Endothelial cell of umbilical vein (primary cell): ENCODE data around the gene TTYH3. TPM values are rescaled to one million over a fixed set of nuclear protein-coding genes. Genes with fewer than 3 reads are reported as not detected.

Source experiments
- BruUV-seq: library from RNA; stranded (reverse); fragments of 400-500 nt; replicated peaks from 2 replicates; lab custom pipeline; 2021; lab: Mats Ljungman, UMichigan
- CTCF ChIA-PET: fragments of 300-600, 350-600 bp; sonication (Branson Sonifier 250); formaldehyde crosslinking; loops from one replicate; lab custom pipeline; 2021; ENCODE audit warnings: antibody characterized with exemption, inconsistent platforms; lab: Charles Lee
- POLR2A ChIA-PET: fragments of 300-600, 350-600 bp; sonication (Branson Sonifier 250); formaldehyde crosslinking; loops from one replicate; lab custom pipeline; 2021; ENCODE audit warnings: antibody characterized with exemption, inconsistent platforms; lab: Charles Lee
- DNase-seq: peaks from one replicate; pipeline ENCODE4 v3.0.0-alpha.2; 2011; ENCODE audit warnings: low read depth, low spot score
- FAIRE-seq: peaks from 2 replicates; lab custom pipeline; 2011; peaks lifted over from hg19 to GRCh38; lab: Jason Lieb, UNC
- H2AFZ ChIP-seq: 2 replicates; pipeline ENCODE4 v1.6.0; 2012; ENCODE audit warnings: low read depth, low read length, control low read depth, inconsistent platforms
- H3K27ac ChIP-seq: 2 replicates; pipeline ENCODE4 v1.5.1; 2011; ENCODE audit warnings: low read depth, mild to moderate bottlenecking, control low read depth, low read length, moderate library complexity; ENCODE audit not compliant: insufficient read depth
- H3K27me3 ChIP-seq, 2 experiments: 2 replicates each; pipeline versions ENCODE4 v1.6.0 to v1.6.1; 2011; ENCODE audit warnings: low read length in 2 of 2, mixed read lengths in 1 of 2; ENCODE audit not compliant: control insufficient read depth in 2 of 2, insufficient read depth in 2 of 2
- H3K36me3 ChIP-seq, 2 experiments: 2 replicates in 1 of 2; 3 replicates in 1 of 2; pipeline ENCODE4 v1.5.1; 2011; ENCODE audit warnings: low read length in 2 of 2, mild to moderate bottlenecking in 1 of 2, moderate library complexity in 1 of 2; ENCODE audit not compliant: control insufficient read depth in 2 of 2, insufficient read depth in 2 of 2; ENCODE audit errors: extremely low read depth in 1 of 2
- H3K4me1 ChIP-seq: 3 replicates; pipeline ENCODE4 v1.5.1; 2011; ENCODE audit warnings: mild to moderate bottlenecking, low read length; ENCODE audit not compliant: control insufficient read depth, insufficient read depth; ENCODE audit errors: extremely low read depth
- H3K4me2 ChIP-seq: 2 replicates; pipeline ENCODE4 v1.6.1; 2011; ENCODE audit warnings: low read length, control low read depth, mixed read lengths; ENCODE audit not compliant: insufficient read depth
- H3K4me3 ChIP-seq, 3 experiments: fragments of 200-600 bp in 1 of 3; sonication (generic), shearing (Covaris generic) in 1 of 3; replicated peaks in 1 of 3; 2 replicates each; pipeline ENCODE4 v1.5.1; 2011 to 2016; ENCODE audit warnings: control low read depth in 3 of 3, low read length in 3 of 3, mild to moderate bottlenecking in 2 of 3, inconsistent platforms in 1 of 3, low read depth in 1 of 3, moderate library complexity in 1 of 3; ENCODE audit not compliant: insufficient read depth in 1 of 3
- H3K79me2 ChIP-seq: 2 replicates; pipeline ENCODE4 v1.6.0; 2012; ENCODE audit warnings: low read length, inconsistent platforms; ENCODE audit not compliant: control insufficient read depth, insufficient read depth
- H3K9ac ChIP-seq: replicated peaks from 2 replicates; pipeline ENCODE3; 2011; ENCODE audit warnings: low read length, control low read depth; ENCODE audit not compliant: insufficient read depth; ENCODE audit errors: extremely low read depth
- H3K9me1 ChIP-seq: replicated peaks from 3 replicates; pipeline ENCODE4 v1.6.0; 2011; ENCODE audit warnings: mild to moderate bottlenecking, low read length; ENCODE audit not compliant: control insufficient read depth, insufficient read depth; ENCODE audit errors: extremely low read depth
- H3K9me3 ChIP-seq: replicated peaks from 2 replicates; pipeline ENCODE4 v1.5.1; 2012; ENCODE audit warnings: low read length, inconsistent platforms; ENCODE audit not compliant: control insufficient read depth, insufficient read depth
- H4K20me1 ChIP-seq: replicated peaks from 2 replicates; pipeline ENCODE3; 2011; ENCODE audit warnings: mild to moderate bottlenecking, low read length; ENCODE audit not compliant: control insufficient read depth, insufficient read depth; ENCODE audit errors: extremely low read depth
- CTCF ChIP-seq, 2 donors: IDR thresholded peaks; 1 replicate in 1 of 2; 2 replicates in 1 of 2; pipeline ENCODE4 v1.5.1; 2011; ENCODE audit warnings: low read length in 2 of 2, mild to moderate bottlenecking in 2 of 2, moderate library complexity in 2 of 2, control low read depth in 1 of 2, inconsistent platforms in 1 of 2, low read depth in 1 of 2; ENCODE audit not compliant: insufficient read depth in 1 of 2; ENCODE audit errors: extremely low read depth in 1 of 2
- GATA2 ChIP-seq: IDR thresholded peaks from 2 replicates; pipeline ENCODE4 v1.7.0; 2011; ENCODE audit warnings: low read depth, mild to moderate bottlenecking, moderate library complexity, mixed read lengths, low read length; ENCODE audit not compliant: insufficient read length, insufficient read depth
- dilution Hi-C: fragments of 300-500 bp; cut with MboI; formaldehyde crosslinking; loops from one replicate; pipeline ENCODE4 v1.15.0; 2019; ENCODE audit warnings: low sequenced_read_pairs; ENCODE audit not compliant: extremely low pct_ligation_motif_present
- intact Hi-C: fragments of 100-400 bp; cut with micrococcal nuclease; formaldehyde crosslinking; loops from one replicate; pipeline ENCODE4 v1.10.0; 2022
- polyA plus RNA-seq, 4 experiments: library from polyadenylated mRNA; depleted of rRNA in 3 of 4; stranded (reverse) in 3 of 4; unstranded in 1 of 4; fragments of >200 nt; gene quantifications; 2 replicates each; pipeline versions ENCODE4 v1.2.1 to v1.2.3, GENCODE V29; 2011 to 2012; ENCODE audit warnings: missing spikeins in 1 of 4
- total RNA-seq: library from RNA; stranded (reverse); gene quantifications from 2 replicates; pipeline ENCODE4 v1.2.3, GENCODE V29; 2021
- TF ChIP-seq, protein P1 (sequence below): IDR thresholded peaks from 2 replicates; pipeline ENCODE4 v1.6.1; 2011; ENCODE audit not compliant: insufficient read depth, insufficient read length

The TTYH3 gene
- total and polyA plus RNA-seq, 2 donors (not counting 3 experiments of a cell fraction or from before 2014, with no cell fraction given), result 143 to 280 TPM

- Histone ChIP-seq H4K20me1 (no peaks in the 10 kb centered on the region), H3K36me3 (peaks cover 9 to 17% of the 10 kb centered on the region in 2 experiments), H3K4me2 (no peak overlapping the region), H2AFZ (no peak overlapping the region), H3K79me2 (peaks cover 63% of the 10 kb centered on the region), H3K9me3 (no peaks in the 10 kb centered on the region), H3K4me1 (peaks cover 41% of the 10 kb centered on the region), H3K9me1 (no peaks in the 10 kb centered on the region), H3K9ac (no peak overlapping the region), H3K27ac (peak overlapping the region; percentile 60), H3K4me3 (no peak overlapping the region), H3K27me3 (no peaks in the 10 kb centered on the region)
- DNase-seq, result peak; percentile 43
- CTCF ChIA-PET, result interaction anchor here (0.7 to 5.4 kb wide), 10 partner anchors 16 to 76 kb away, joined by 3 to 55 read pairs (median 4); no protein-coding TSS in a partner anchor
- TF ChIP-seq CTCF (IDR thresholded peaks at IDR 0.05; ENCODE audit: extremely low read depth in 1 of 2, insufficient read depth in 1 of 2, low read depth in 1 of 2, low read length in 2 of 2) (peak; percentile 57 to 65), GATA2 (peak; percentile 20)
- TF ChIP-seq, protein P1, sequence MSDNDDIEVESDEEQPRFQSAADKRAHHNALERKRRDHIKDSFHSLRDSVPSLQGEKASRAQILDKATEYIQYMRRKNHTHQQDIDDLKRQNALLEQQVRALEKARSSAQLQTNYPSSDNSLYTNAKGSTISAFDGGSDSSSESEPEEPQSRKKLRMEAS, result no peak
- FAIRE-seq, result peak; percentile 40
- POLR2A ChIA-PET, result no interaction called here
- no TSS peak for BruUV-seq
- dilution Hi-C loops (no loop called here), intact Hi-C loops (loop anchor here (5.0 kb wide), 2 partner anchors 71 to 121 kb away; no protein-coding TSS in a partner anchor)
These were observed 11.8 kb downstream of the TTYH3 start for GRCh38 chr7:2643386-2644219.
